ENCODE data around the gene TMEM43. TPM values are rescaled to one million over a fixed set of nuclear protein-coding genes. Genes with fewer than 3 reads are reported as not detected.

The TMEM43 gene
- total and polyA plus RNA-seq, 2 of the 13 experiments (the other 11 are each of a cell fraction or from before 2014, with no cell fraction given), result 48.9 to 50.5 TPM

- in situ Hi-C loops (cut with HindIII; ENCODE audit: extremely low pct_ligation_motif_present, low pct_unique_long_range_greater_than_20kb), result no loop called here
- FAIRE-seq, result no peak
These were observed 3.9 kb downstream of the TMEM43 start for GRCh38 chr3:14128724-14129123.

GRCh38 chr3:14129296-14129695 is 4.4 kb downstream of the TMEM43 start:
- intact Hi-C loops (cut with micrococcal nuclease; ENCODE audit: unreplicated experiment), result no loop called here
- Histone ChIP-seq H3K79me2 (ENCODE audit: insufficient read depth, low read length) (peaks cover 37% of the 10 kb centered on the region), H3K4me2 (ENCODE audit: low read depth, low read length) (no peak overlapping the region), H3K27me3 (ENCODE audit: control insufficient read depth in 1 of 2, insufficient read depth in 2 of 2, low read length in 2 of 2) (no peaks in the 10 kb centered on the region; a peak in 1 of 5 replicates), H3K4me3 (replicated peaks in 1 of 3; ENCODE audit: insufficient read depth in 1 of 3, low read depth in 2 of 3, low read length in 3 of 3) (no peak overlapping the region), H3K36me3 (replicated peaks in 1 of 2; ENCODE audit: control insufficient read depth in 1 of 2, insufficient read depth in 2 of 2, low read length in 2 of 2) (peaks cover 23 to 61% of the 10 kb centered on the region in 2 experiments), H4K20me1 (ENCODE audit: insufficient read depth, low read length) (peaks cover 16% of the 10 kb centered on the region), H3K9ac (ENCODE audit: insufficient read depth, low read depth, low read length) (no peak overlapping the region), H3K27ac (ENCODE audit: extremely low read length, insufficient read depth, low read length) (no peak overlapping the region), H3K4me1 (ENCODE audit: insufficient read depth, low read length) (peaks cover 32% of the 10 kb centered on the region), H2AFZ (ENCODE audit: low read length) (no peak overlapping the region), H3K9me3 (ENCODE audit: low read length) (no peaks in the 10 kb centered on the region)
- TF ChIP-seq RBFOX2 (IDR thresholded peaks at IDR 0.05; ENCODE audit: low read depth, low read length) (0 out of 2 replicates have a peak, but pooled peaks have one; percentile 10), ZNF337 (CRISPR knock-in tag; IDR thresholded peaks at IDR 0.05; ENCODE audit: borderline replicate concordance, low read depth) (no peak)
- no peak for ATAC-seq
- ChIA-PET CTCF (ENCODE audit: low intra/inter-chr PET ratio, low total read pairs) (no interaction called here), POLR2A (no interaction called here)
- in situ Hi-C loops (cut with HindIII; ENCODE audit: extremely low pct_ligation_motif_present, low pct_unique_long_range_greater_than_20kb), result no loop called here
- no peak for FAIRE-seq
- WGBS (ENCODE audit: low lambda C conversion rate), result 97% methylated on average over 6 of the region's 6 CpGs
- DNase-seq (ENCODE audit: low spot score), result no peak
- no TSS peak for BruUV-seq (replicated peaks)

More at GRCh38 chr3:14128724-14129123, 3.9 kb downstream of the TMEM43 start:
- H3K27ac ChIP-seq (ENCODE audit: extremely low read length, insufficient read depth, low read length), result no peak overlapping the region
- peaks cover 18 to 55% of the 10 kb centered on the region in 2 experiments for H3K36me3 ChIP-seq (replicated peaks in 1 of 2; ENCODE audit: control insufficient read depth in 1 of 2, insufficient read depth in 2 of 2, low read length in 2 of 2)
- ChIA-PET POLR2A (interaction anchor here (0.6 kb wide), 1 partner anchor 50 kb away, joined by 3 read pairs; the partner anchor contains the start of genes LSM3 and XPC), CTCF (ENCODE audit: low intra/inter-chr PET ratio, low total read pairs) (no interaction called here)
- H3K9ac ChIP-seq (ENCODE audit: insufficient read depth, low read depth, low read length), result no peak overlapping the region
- TF ChIP-seq ZNF644 (CRISPR knock-in tag; IDR thresholded peaks at IDR 0.05; ENCODE audit: low read depth) (no peak), RELA (CRISPR knock-in tag; IDR thresholded peaks at IDR 0.05) (no peak), NBN (conservative IDR thresholded peaks at IDR 0.05) (no peak), ZFP82 (CRISPR knock-in tag; IDR thresholded peaks at IDR 0.05; ENCODE audit: borderline replicate concordance) (no peak), ZFP36 (IDR thresholded peaks at IDR 0.05; ENCODE audit: borderline replicate concordance, low read depth, low read length, partially characterized antibody) (no peak), NR3C1 (CRISPR knock-in tag; IDR thresholded peaks at IDR 0.05) (no peak), ZBTB38 (CRISPR knock-in tag; IDR thresholded peaks at IDR 0.05) (no peak)
- intact Hi-C loops (cut with micrococcal nuclease; ENCODE audit: unreplicated experiment), result no loop called here
- H3K4me2 ChIP-seq (ENCODE audit: low read depth, low read length), result no peak overlapping the region
- ATAC-seq, result no peak
- H4K20me1 ChIP-seq (ENCODE audit: insufficient read depth, low read length), result peaks cover 16% of the 10 kb centered on the region
- no peaks in the 10 kb centered on the region for H3K9me3 ChIP-seq (ENCODE audit: low read length)
- no peak overlapping the region for H3K4me3 ChIP-seq (replicated peaks in 1 of 3; ENCODE audit: insufficient read depth in 1 of 3, low read depth in 2 of 3, low read length in 3 of 3)
- BruUV-seq (replicated peaks), result no TSS peak
- no peaks in the 10 kb centered on the region; a peak in 1 of 5 replicates for H3K27me3 ChIP-seq (ENCODE audit: control insufficient read depth in 1 of 2, insufficient read depth in 2 of 2, low read length in 2 of 2)
- no peak overlapping the region for H2AFZ ChIP-seq (ENCODE audit: low read length)
- H3K4me1 ChIP-seq (ENCODE audit: insufficient read depth, low read length), result peaks cover 34% of the 10 kb centered on the region
- WGBS (ENCODE audit: low lambda C conversion rate), result 98% methylated on average over 5 of the region's 5 CpGs
- H3K79me2 ChIP-seq (ENCODE audit: insufficient read depth, low read length), result peaks cover 43% of the 10 kb centered on the region
- DNase-seq (ENCODE audit: low spot score), result no peak
